Esophagus squamous epithelium (tissue), 5 donors: ENCODE results near the gene GCK. TPM values are rescaled to one million over a fixed set of nuclear protein-coding genes. Genes with fewer than 3 reads are reported as not detected.

Experiments
- DNase-seq: peaks from one replicate; lab custom pipeline; 2025; lab: John Stamatoyannopoulos, UW
- H3K27ac ChIP-seq, 4 donors: fragments of 200-600 bp; sonication (generic); one replicate each; pipeline ENCODE4 v1.5.1; 2016 to 2019; ENCODE audit warnings: mild to moderate bottlenecking in 1 of 4
- H3K27me3 ChIP-seq, 4 donors: fragments of 200-600 bp; sonication (generic); 1 replicate in 3 of 4; 2 replicates in 1 of 4; pipeline versions ENCODE4 v1.5.1 to v1.6.0; 2017 to 2021; ENCODE audit warnings: antibody characterized with exemption in 1 of 4
- H3K36me3 ChIP-seq, 3 donors: fragments of 200-600 bp; sonication (generic); one replicate each; pipeline ENCODE4 v1.5.1; 2016 to 2019
- H3K4me1 ChIP-seq, 3 donors: fragments of 200-600 bp; sonication (generic); one replicate each; pipeline ENCODE4 v1.5.1; 2017 to 2019
- H3K4me3 ChIP-seq, 4 donors: fragments of 200-600 bp; sonication (generic); 1 replicate in 3 of 4; 2 replicates in 1 of 4; pipeline ENCODE4 v1.5.1; 2016 to 2019; ENCODE audit warnings: mild to moderate bottlenecking in 2 of 4, moderate library complexity in 1 of 4
- H3K9me3 ChIP-seq, 3 donors: fragments of 200-600 bp; sonication (generic); one replicate each; pipeline ENCODE4 v1.5.1; 2016 to 2019
- CTCF ChIP-seq, 6 experiments: fragments of 450-650 bp in 4 of 6; fragments of 200-600 bp in 2 of 6; sonication (generic) in 2 of 6; IDR thresholded peaks; one replicate each; pipeline ENCODE4 v1.5.1; 2016 to 2019; ENCODE audit warnings: antibody characterized with exemption in 6 of 6, mild to moderate bottlenecking in 4 of 6, moderate library complexity in 4 of 6
- POLR2A ChIP-seq, 4 donors: fragments of 450-650 bp; IDR thresholded peaks; one replicate each; pipeline ENCODE4 v1.6.1; 2017; ENCODE audit warnings: antibody characterized with exemption in 4 of 4, mild to moderate bottlenecking in 4 of 4, moderate library complexity in 3 of 4
- WGBS, 2 donors: methylation state at CpG; one replicate each; pipeline ENCODE4 v1.1.5; 2018; 5-methylcytosine and 5-hydroxymethylcytosine counted together
- intact Hi-C: fragments of 100-400 bp; cut with DNase I; formaldehyde crosslinking; loops from one replicate; pipeline ENCODE4 v1.15.0; 2022
- total RNA-seq, 4 donors: library from RNA; depleted of rRNA; stranded (reverse); fragments of >200 nt; gene quantifications; one replicate each; pipeline ENCODE4 v1.1.0, GENCODE V29; 2016
- donor health status: DM: yes; HTN: yes; CAD: no.

The GCK gene
- total RNA-seq, 4 donors from 2014 or later: 0.38 TPM; not detected in 3

GRCh38 chr7:44223362-44224079 lies 34.3 kb upstream of the GCK start:
- 51 to 80% methylated on average over 5 of the region's 5 CpGs for WGBS, 2 donors
- Histone ChIP-seq H3K27ac (no peak overlapping the region), H3K27me3 (peaks cover 0 to 35% (median 0%) of the 10 kb centered on the region in 4 donors), H3K4me3 (no peak overlapping the region), H3K4me1 (peaks cover 5 to 33% (median 14%) of the 10 kb centered on the region in 3 donors), H3K36me3 (no peaks in the 10 kb centered on the region), H3K9me3 (no peaks in the 10 kb centered on the region)
- no peak for DNase-seq
- intact Hi-C loops: no loop called here
- TF ChIP-seq POLR2A (IDR thresholded peaks at IDR 0.05) (no peak), CTCF (IDR thresholded peaks at IDR 0.05) (no peak)

GRCh38 chr7:44222776-44223261 lies 33.6 kb upstream of the GCK start:
- WGBS, 2 donors: 90 to 95% methylated on average over 6 to 10 of the region's 11 CpGs

GRCh38 chr7:44222074-44222473 lies 32.8 kb upstream of the GCK start:
- intact Hi-C loops: no loop called here
- Histone ChIP-seq H3K36me3 (no peaks in the 10 kb centered on the region), H3K4me3 (no peak overlapping the region), H3K27ac (no peak overlapping the region), H3K27me3 (peaks cover 0 to 35% (median 0%) of the 10 kb centered on the region in 4 donors), H3K4me1 (peaks cover 5 to 37% (median 14%) of the 10 kb centered on the region in 3 donors), H3K9me3 (no peaks in the 10 kb centered on the region)
- DNase-seq: no peak
- whole genome bisulfite sequencing, 2 donors: 79 to 90% methylated on average over 7 to 9 of the region's 11 CpGs
- TF ChIP-seq CTCF (IDR thresholded peaks at IDR 0.05) (no peak), POLR2A (IDR thresholded peaks at IDR 0.05) (no peak)

More at GRCh38 chr7:44222776-44223261, 33.6 kb upstream of the GCK start:
- no peak for DNase-seq
- H3K27ac ChIP-seq: no peak overlapping the region
- TF ChIP-seq CTCF (IDR thresholded peaks at IDR 0.05) (no peak), POLR2A (IDR thresholded peaks at IDR 0.05) (no peak)
- no peaks in the 10 kb centered on the region for H3K9me3 ChIP-seq
- H3K4me3 ChIP-seq: no peak overlapping the region
- intact Hi-C loops: no loop called here
- peaks cover 5 to 33% (median 14%) of the 10 kb centered on the region in 3 donors for H3K4me1 ChIP-seq
- H3K36me3 ChIP-seq: no peaks in the 10 kb centered on the region
- H3K27me3 ChIP-seq: peaks cover 0 to 35% (median 0%) of the 10 kb centered on the region in 4 donors

- intact Hi-C loops: no loop called here
- Histone ChIP-seq H3K36me3 (no peaks in the 10 kb centered on the region), H3K9me3 (no peaks in the 10 kb centered on the region), H3K27ac (no peak overlapping the region), H3K4me1 (peaks cover 8 to 45% (median 14%) of the 10 kb centered on the region in 3 donors), H3K4me3 (no peak overlapping the region), H3K27me3 (peaks cover 0 to 32% (median 0%) of the 10 kb centered on the region in 4 donors)
- 71 to 88% methylated on average over 15 to 22 of the region's 30 CpGs for WGBS, 2 donors
- no peak for TF ChIP-seq POLR2A (IDR thresholded peaks at IDR 0.05)
- no peak for TF ChIP-seq CTCF (IDR thresholded peaks at IDR 0.05)
- DNase-seq: no peak
Measured at GRCh38 chr7:44221231-44221791, 32.1 kb upstream of the GCK start.
